ENCODE data around the gene EDIL3.

The EDIL3 gene

DNA sequence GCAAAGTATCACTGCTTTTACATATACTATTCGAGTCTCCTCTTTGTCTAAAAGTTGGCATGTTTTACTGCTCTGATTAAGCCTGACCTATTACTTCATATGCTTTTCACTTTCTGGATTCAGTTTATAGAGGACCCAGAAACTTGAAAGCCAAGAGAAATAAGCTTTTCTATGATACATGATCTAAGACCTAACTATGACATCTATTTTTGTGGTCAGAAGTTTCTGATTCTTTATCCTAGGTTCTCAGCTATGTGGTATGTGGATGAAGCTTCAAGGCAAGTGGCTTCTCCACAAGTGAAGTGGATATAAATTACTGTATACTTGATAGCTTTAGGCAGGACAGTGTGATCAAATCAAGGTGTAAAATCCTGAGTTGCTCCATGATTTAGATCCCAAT, 6.3 kb downstream of the EDIL3 start:
- Histone ChIP-seq H3K27me3 (ENCODE audit: control insufficient read depth, low read length) (no peaks in the 10 kb centered on the region), H3K4me3 (ENCODE audit: low read length) (no peak overlapping the region), H3F3A (ENCODE audit: control insufficient read depth, insufficient read depth) (no peaks in the 10 kb centered on the region), H3K27ac (ENCODE audit: low read depth, low read length) (no peak overlapping the region), H3K9me2 (replicated peaks; ENCODE audit: control insufficient read depth, low read length) (no peaks in the 10 kb centered on the region), H3K36me3 (ENCODE audit: control insufficient read depth, low read length) (no peaks in the 10 kb centered on the region), H3K79me2 (ENCODE audit: control insufficient read depth, low read length) (no peaks in the 10 kb centered on the region), H4K20me1 (ENCODE audit: control insufficient read depth, insufficient read depth, low read depth, low read length) (no peaks in the 10 kb centered on the region), H3K4me2 (ENCODE audit: low read length) (no peak overlapping the region), H3K4me1 (ENCODE audit: control insufficient read depth, low read length) (no peaks in the 10 kb centered on the region), H3K9me3 (ENCODE audit: control insufficient read depth, insufficient read depth, low read length) (no peaks in the 10 kb centered on the region)
- TF ChIP-seq, protein P1, sequence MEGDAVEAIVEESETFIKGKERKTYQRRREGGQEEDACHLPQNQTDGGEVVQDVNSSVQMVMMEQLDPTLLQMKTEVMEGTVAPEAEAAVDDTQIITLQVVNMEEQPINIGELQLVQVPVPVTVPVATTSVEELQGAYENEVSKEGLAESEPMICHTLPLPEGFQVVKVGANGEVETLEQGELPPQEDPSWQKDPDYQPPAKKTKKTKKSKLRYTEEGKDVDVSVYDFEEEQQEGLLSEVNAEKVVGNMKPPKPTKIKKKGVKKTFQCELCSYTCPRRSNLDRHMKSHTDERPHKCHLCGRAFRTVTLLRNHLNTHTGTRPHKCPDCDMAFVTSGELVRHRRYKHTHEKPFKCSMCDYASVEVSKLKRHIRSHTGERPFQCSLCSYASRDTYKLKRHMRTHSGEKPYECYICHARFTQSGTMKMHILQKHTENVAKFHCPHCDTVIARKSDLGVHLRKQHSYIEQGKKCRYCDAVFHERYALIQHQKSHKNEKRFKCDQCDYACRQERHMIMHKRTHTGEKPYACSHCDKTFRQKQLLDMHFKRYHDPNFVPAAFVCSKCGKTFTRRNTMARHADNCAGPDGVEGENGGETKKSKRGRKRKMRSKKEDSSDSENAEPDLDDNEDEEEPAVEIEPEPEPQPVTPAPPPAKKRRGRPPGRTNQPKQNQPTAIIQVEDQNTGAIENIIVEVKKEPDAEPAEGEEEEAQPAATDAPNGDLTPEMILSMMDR (IDR thresholded peaks at IDR 0.05; ENCODE audit: low read depth, low read length, poor library complexity, severe bottlenecking), result no peak
- TF ChIP-seq EZH2phosphoT487 (IDR thresholded peaks at IDR 0.05; ENCODE audit: borderline replicate concordance, low read length), result no peak

DNA sequence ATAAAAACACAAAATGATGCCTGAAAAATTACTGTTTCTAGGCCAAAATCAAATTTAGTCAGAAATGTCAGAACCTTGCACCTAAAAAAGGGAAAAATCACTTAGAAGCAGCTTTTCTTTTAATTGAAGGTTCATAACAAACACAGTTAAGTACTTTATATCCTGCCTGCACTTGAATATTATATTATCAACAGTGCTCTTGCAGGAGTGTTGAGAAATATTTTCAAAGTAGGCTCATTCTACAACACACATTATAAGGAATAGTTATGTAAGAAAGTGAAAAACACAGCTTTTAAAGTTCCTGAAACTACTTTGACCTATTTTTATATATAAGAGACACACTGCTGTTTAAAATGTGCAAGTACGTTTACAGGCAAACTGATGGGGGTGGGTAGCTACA, 8.3 kb downstream of the EDIL3 start:
- TF ChIP-seq EZH2phosphoT487 (IDR thresholded peaks at IDR 0.05; ENCODE audit: borderline replicate concordance, low read length), result no peak
- TF ChIP-seq, protein P1 (IDR thresholded peaks at IDR 0.05; ENCODE audit: low read depth, low read length, poor library complexity, severe bottlenecking), result no peak
- Histone ChIP-seq H3K4me1 (ENCODE audit: control insufficient read depth, low read length) (no peaks in the 10 kb centered on the region), H3K27me3 (ENCODE audit: control insufficient read depth, low read length) (no peaks in the 10 kb centered on the region), H3F3A (ENCODE audit: control insufficient read depth, insufficient read depth) (no peaks in the 10 kb centered on the region), H4K20me1 (ENCODE audit: control insufficient read depth, insufficient read depth, low read depth, low read length) (no peaks in the 10 kb centered on the region), H3K36me3 (ENCODE audit: control insufficient read depth, low read length) (no peaks in the 10 kb centered on the region), H3K9me3 (ENCODE audit: control insufficient read depth, insufficient read depth, low read length) (no peaks in the 10 kb centered on the region), H3K4me2 (ENCODE audit: low read length) (no peak overlapping the region), H3K27ac (ENCODE audit: low read depth, low read length) (no peak overlapping the region), H3K79me2 (ENCODE audit: control insufficient read depth, low read length) (no peaks in the 10 kb centered on the region), H3K4me3 (ENCODE audit: low read length) (no peak overlapping the region), H3K9me2 (replicated peaks; ENCODE audit: control insufficient read depth, low read length) (no peaks in the 10 kb centered on the region)

DNA sequence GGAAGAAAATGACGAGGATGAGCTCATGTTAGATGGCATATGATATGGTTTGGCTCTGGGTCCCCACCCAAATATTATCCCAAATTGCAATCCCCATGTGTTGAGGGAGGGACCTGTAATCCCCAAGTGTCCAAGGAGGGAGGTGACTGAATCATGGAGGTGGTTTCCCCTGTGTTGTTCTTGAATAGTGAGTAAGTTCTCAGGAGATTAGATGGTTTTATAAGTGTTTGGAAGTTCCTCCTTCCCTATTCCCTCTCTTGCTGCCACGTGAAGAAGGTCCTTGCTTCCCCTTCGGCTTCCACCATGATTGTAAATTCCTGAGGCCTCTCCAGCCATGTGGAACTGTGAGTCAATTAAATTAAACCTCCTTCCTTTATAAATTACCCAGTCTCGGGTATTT, 10.1 kb downstream of the EDIL3 start:
- Histone ChIP-seq H3K4me2 (ENCODE audit: low read length) (no peak overlapping the region), H3K4me3 (ENCODE audit: low read length) (no peak overlapping the region), H3K4me1 (ENCODE audit: control insufficient read depth, low read length) (no peaks in the 10 kb centered on the region), H3K9me2 (replicated peaks; ENCODE audit: control insufficient read depth, low read length) (no peaks in the 10 kb centered on the region), H3K27ac (ENCODE audit: low read depth, low read length) (no peak overlapping the region), H3K9me3 (ENCODE audit: control insufficient read depth, insufficient read depth, low read length) (no peaks in the 10 kb centered on the region), H4K20me1 (ENCODE audit: control insufficient read depth, insufficient read depth, low read depth, low read length) (no peaks in the 10 kb centered on the region), H3F3A (ENCODE audit: control insufficient read depth, insufficient read depth) (no peaks in the 10 kb centered on the region), H3K27me3 (ENCODE audit: control insufficient read depth, low read length) (no peaks in the 10 kb centered on the region), H3K36me3 (ENCODE audit: control insufficient read depth, low read length) (no peaks in the 10 kb centered on the region), H3K79me2 (ENCODE audit: control insufficient read depth, low read length) (no peaks in the 10 kb centered on the region)
- TF ChIP-seq EZH2phosphoT487 (IDR thresholded peaks at IDR 0.05; ENCODE audit: borderline replicate concordance, low read length), result no peak
- TF ChIP-seq, protein P1 (IDR thresholded peaks at IDR 0.05; ENCODE audit: low read depth, low read length, poor library complexity, severe bottlenecking), result no peak

DNA sequence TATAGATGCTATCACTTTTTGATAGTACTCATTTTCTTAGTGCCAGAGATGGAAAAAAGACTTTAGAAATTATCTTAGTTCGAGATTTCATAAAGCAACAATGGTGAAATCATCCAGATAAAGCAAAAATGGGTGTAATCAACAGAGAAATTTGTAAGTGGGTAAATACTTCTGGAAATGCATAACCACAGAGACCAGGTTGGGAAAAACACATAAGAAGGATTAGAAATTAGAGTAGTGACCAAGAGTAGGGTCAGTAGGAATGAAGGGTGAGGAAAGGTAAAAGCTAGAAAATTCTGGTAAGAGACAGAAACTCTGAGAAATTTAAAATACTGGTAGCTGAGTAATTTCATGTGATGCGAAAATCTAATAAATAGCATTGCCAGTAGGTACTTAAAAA, 11.2 kb downstream of the EDIL3 start:
- no peaks in the 10 kb centered on the region for H3K9me3 ChIP-seq (ENCODE audit: control insufficient read depth, insufficient read depth, low read length)
- H3K4me3 ChIP-seq (ENCODE audit: low read length), result no peak overlapping the region
- H3K4me1 ChIP-seq (ENCODE audit: control insufficient read depth, low read length), result no peaks in the 10 kb centered on the region
- no peak overlapping the region for H3K4me2 ChIP-seq (ENCODE audit: low read length)
- H3K27ac ChIP-seq (ENCODE audit: low read depth, low read length), result no peak overlapping the region
- TF ChIP-seq, protein P1 (IDR thresholded peaks at IDR 0.05; ENCODE audit: low read depth, low read length, poor library complexity, severe bottlenecking), result no peak
- TF ChIP-seq EZH2phosphoT487 (IDR thresholded peaks at IDR 0.05; ENCODE audit: borderline replicate concordance, low read length), result no peak
- H4K20me1 ChIP-seq (ENCODE audit: control insufficient read depth, insufficient read depth, low read depth, low read length), result no peaks in the 10 kb centered on the region
- no peaks in the 10 kb centered on the region for H3F3A ChIP-seq (ENCODE audit: control insufficient read depth, insufficient read depth)
- no peaks in the 10 kb centered on the region for H3K9me2 ChIP-seq (replicated peaks; ENCODE audit: control insufficient read depth, low read length)
- no peaks in the 10 kb centered on the region for H3K27me3 ChIP-seq (ENCODE audit: control insufficient read depth, low read length)
- H3K79me2 ChIP-seq (ENCODE audit: control insufficient read depth, low read length), result no peaks in the 10 kb centered on the region
- no peaks in the 10 kb centered on the region for H3K36me3 ChIP-seq (ENCODE audit: control insufficient read depth, low read length)

All from DOHH2 (cell line).